Activated T-helper 17 cell treated with anti-CD3 and anti-CD28 coated beads, Interleukin-2, amount 50 U/mL, for 72 hours (primary cell): ENCODE results near the gene TP53I13. TPM values are rescaled to one million over a fixed set of nuclear protein-coding genes. Genes with fewer than 3 reads are reported as not detected.
A peak's percentile ranks its signal among the peaks of the same experiment; 100 is the strongest.

Source experiments
- ATAC-seq: fragments of 150-1000 bp; cut with Tn5 transposase; replicated peaks from 2 replicates; pipeline ENCODE4 v1.10.0; 2021; ENCODE audit warnings: mild to moderate bottlenecking, moderate library complexity
- H3K27ac Mint-ChIP-seq: one replicate; pipeline ENCODE4 v1.8.0; 2022; ENCODE audit warnings: mixed read lengths
- H3K27me3 Mint-ChIP-seq: one replicate; pipeline ENCODE4 v1.8.0; 2022; ENCODE audit warnings: mixed read lengths
- H3K36me3 Mint-ChIP-seq: one replicate; pipeline ENCODE4 v1.8.0; 2022; ENCODE audit warnings: low read depth, mild to moderate bottlenecking, mixed read lengths
- H3K4me1 Mint-ChIP-seq: one replicate; pipeline ENCODE4 v1.8.0; 2022; ENCODE audit warnings: mixed read lengths
- H3K4me3 Mint-ChIP-seq: one replicate; pipeline ENCODE4 v1.8.0; 2022; ENCODE audit warnings: mild to moderate bottlenecking, mixed read lengths
- H3K9me3 Mint-ChIP-seq: one replicate; pipeline ENCODE4 v1.8.0; 2022; ENCODE audit warnings: mixed read lengths
- total RNA-seq, 2 donors: library from RNA; stranded (reverse); gene quantifications; one replicate each; pipeline ENCODE4 v1.2.3, GENCODE V29; 2022

Gene TP53I13
- total RNA-seq, 2 donors from 2014 or later: 45.7 to 58.1 TPM

- H3K27ac Mint-ChIP-seq: no peak overlapping the region
- H3K36me3 Mint-ChIP-seq: peaks cover 5% of the 10 kb centered on the region
- H3K9me3 Mint-ChIP-seq: no peaks in the 10 kb centered on the region
- ATAC-seq: peak; percentile 49
- peak overlapping the region; percentile 82 for H3K4me3 Mint-ChIP-seq
- no peaks in the 10 kb centered on the region for H3K27me3 Mint-ChIP-seq
- H3K4me1 Mint-ChIP-seq: peaks cover 11% of the 10 kb centered on the region
These were observed 23.5 kb downstream of the TP53I13 start for GRCh38 chr17:29591737-29592608.

- H3K4me1 Mint-ChIP-seq: peaks cover 3% of the 10 kb centered on the region
- peak within 1 kb of the TSS; percentile 82 for H3K4me3 Mint-ChIP-seq
- ATAC-seq: peak; percentile 8
- H3K27me3 Mint-ChIP-seq: no peaks in the 10 kb centered on the region
- H3K27ac Mint-ChIP-seq: no peak within 1 kb of the TSS
- H3K9me3 Mint-ChIP-seq: no peaks in the 10 kb centered on the region
- peaks cover 5% of the 10 kb centered on the region for H3K36me3 Mint-ChIP-seq
These were observed 24.5 kb downstream of the TP53I13 start, which contains the start of gene ANKRD13B for GRCh38 chr17:29592850-29593551. Gene ANKRD13B (plus strand): TSS chr17:29593132. CDS start chr17:29593622, 490 bp downstream.

DNA sequence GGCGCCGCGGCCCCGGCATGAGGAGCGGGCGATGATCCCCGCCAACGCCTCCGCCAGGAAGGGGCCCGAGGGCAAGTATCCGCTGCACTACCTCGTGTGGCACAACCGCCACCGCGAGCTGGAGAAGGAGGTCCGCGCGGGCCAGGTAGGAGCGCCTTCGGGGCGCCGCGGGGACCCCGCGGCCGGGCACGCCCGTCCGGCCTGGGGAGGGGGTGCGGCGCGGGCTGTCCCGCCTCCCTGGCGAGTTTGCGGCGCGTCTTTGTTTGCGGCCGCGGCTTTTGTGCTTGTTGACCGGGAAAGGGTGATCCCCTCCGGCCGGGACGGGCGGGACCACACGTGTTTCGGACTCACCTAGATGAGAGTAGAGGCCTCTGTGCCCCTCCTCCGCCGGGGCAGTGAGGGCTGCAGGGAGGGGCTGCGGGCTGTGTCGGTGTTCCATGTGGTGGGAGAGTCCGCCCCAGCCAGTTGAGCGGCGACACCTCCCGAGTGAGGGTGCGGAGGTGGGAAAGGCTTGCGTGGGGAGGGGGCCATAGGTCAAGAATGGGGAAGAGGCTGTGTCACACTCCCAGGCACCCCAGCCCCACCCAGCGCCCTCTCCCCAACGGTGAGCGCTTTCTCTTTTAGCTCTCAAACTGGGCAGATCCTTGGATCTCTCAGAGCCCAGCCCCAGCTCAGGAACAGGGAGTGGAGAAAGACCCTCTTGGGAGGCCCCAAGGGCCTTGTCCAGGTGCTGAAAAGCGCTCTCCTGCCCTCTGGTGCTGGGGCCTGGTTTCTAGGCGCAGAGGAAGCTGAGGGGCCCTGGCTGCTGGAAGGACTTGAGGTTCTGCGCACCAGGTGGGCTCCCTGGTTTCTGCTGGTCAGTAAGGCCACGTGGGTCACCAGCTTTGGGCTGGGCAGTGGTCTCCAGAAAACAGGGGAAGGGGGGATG is 25.4 kb downstream of the TP53I13 start:
- Mint-ChIP-seq H3K4me1 (no peaks in the 10 kb centered on the region), H3K4me3 (peak overlapping the region; percentile 71), H3K9me3 (no peaks in the 10 kb centered on the region), H3K36me3 (no peaks in the 10 kb centered on the region), H3K27ac (no peak overlapping the region), H3K27me3 (no peaks in the 10 kb centered on the region)
- peak; percentile 11 for ATAC-seq

- Mint-ChIP-seq H3K4me1 (no peaks in the 10 kb centered on the region), H3K36me3 (no peaks in the 10 kb centered on the region), H3K27me3 (no peaks in the 10 kb centered on the region), H3K9me3 (no peaks in the 10 kb centered on the region), H3K27ac (no peak overlapping the region), H3K4me3 (peak overlapping the region; percentile 71)
- ATAC-seq: no peak
These were observed 26.1 kb downstream of the TP53I13 start for GRCh38 chr17:29594519-29595090.

DNA sequence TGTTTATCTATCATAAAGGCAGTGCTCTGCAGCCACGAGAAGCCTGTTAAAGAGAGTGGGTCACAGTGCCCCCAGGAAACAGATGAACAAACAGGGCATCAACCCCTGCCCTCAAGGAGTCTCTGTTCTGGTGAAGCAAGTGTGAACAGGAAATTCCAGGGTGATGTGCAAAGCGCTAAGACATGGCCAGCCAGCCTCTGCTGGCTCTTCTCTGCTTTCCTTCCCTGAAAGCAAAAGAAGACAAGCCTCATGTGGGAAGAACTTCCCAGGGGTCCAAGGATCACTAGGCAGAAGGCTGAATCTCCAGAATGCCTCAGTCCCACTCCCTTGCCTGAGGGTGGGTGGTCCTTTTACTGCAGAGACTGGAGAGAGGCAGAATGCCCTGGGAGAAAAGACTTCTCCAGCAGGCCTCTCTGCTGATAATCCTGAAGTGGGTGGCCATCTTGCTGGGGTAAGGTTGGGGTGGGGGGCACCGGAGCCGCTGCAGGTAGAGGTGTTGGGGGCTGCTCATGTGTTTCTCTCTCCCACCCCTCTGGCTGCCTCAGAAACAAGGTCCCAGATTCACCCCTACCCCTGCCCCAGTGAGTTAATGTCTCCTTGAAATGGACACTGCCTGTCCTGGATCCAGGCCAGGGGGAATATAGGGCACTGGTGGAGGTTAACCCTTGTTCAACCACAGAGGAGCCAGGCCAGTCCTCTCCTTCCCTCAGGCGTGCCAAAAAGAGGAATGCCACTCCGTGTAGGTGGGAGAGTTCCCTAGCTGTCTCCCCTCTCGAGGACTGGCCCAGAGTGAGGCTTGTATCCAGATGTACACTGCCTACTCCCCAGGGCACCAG is 26.8 kb downstream of the TP53I13 start:
- Mint-ChIP-seq H3K36me3 (no peaks in the 10 kb centered on the region), H3K4me3 (peak overlapping the region; percentile 71), H3K4me1 (no peaks in the 10 kb centered on the region), H3K27me3 (no peaks in the 10 kb centered on the region), H3K27ac (no peak overlapping the region), H3K9me3 (no peaks in the 10 kb centered on the region)
- no peak for ATAC-seq

- Mint-ChIP-seq H3K4me3 (no peak overlapping the region), H3K9me3 (no peaks in the 10 kb centered on the region), H3K4me1 (no peaks in the 10 kb centered on the region), H3K27me3 (no peaks in the 10 kb centered on the region), H3K36me3 (no peaks in the 10 kb centered on the region), H3K27ac (no peak overlapping the region)
- no peak for ATAC-seq
These were observed 27.7 kb downstream of the TP53I13 start for GRCh38 chr17:29595943-29596774.

DNA sequence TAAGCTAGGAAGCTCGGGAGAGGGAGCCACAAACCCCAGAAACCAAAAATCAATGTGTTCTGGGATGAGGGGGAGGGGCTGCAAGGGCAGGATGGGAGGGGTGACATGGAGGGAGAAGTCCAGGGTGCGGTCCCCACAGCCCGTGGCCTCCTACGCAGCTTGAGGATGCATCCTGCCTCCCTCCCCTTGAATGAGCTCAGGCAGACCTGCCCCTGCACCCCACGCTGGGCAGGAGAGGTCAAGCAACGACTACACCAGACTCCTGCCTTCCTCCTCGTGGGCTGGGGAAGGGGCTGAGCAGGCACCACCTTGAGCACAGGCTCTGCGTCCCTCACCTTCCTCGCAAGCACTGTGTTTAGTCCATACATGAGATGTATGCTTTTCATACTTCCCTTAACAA is 28.3 kb downstream of the TP53I13 start:
- no peaks in the 10 kb centered on the region for H3K36me3 Mint-ChIP-seq
- H3K4me3 Mint-ChIP-seq: no peak overlapping the region
- no peaks in the 10 kb centered on the region for H3K4me1 Mint-ChIP-seq
- no peaks in the 10 kb centered on the region for H3K9me3 Mint-ChIP-seq
- H3K27ac Mint-ChIP-seq: no peak overlapping the region
- no peak for ATAC-seq
- no peaks in the 10 kb centered on the region for H3K27me3 Mint-ChIP-seq

- no peak for ATAC-seq
- H3K27me3 Mint-ChIP-seq: no peaks in the 10 kb centered on the region
- no peaks in the 10 kb centered on the region for H3K36me3 Mint-ChIP-seq
- H3K4me3 Mint-ChIP-seq: no peak overlapping the region
- no peaks in the 10 kb centered on the region for H3K4me1 Mint-ChIP-seq
- H3K9me3 Mint-ChIP-seq: no peaks in the 10 kb centered on the region
- no peak overlapping the region for H3K27ac Mint-ChIP-seq
These were observed 29.1 kb downstream of the TP53I13 start for GRCh38 chr17:29597361-29598172.

DNA sequence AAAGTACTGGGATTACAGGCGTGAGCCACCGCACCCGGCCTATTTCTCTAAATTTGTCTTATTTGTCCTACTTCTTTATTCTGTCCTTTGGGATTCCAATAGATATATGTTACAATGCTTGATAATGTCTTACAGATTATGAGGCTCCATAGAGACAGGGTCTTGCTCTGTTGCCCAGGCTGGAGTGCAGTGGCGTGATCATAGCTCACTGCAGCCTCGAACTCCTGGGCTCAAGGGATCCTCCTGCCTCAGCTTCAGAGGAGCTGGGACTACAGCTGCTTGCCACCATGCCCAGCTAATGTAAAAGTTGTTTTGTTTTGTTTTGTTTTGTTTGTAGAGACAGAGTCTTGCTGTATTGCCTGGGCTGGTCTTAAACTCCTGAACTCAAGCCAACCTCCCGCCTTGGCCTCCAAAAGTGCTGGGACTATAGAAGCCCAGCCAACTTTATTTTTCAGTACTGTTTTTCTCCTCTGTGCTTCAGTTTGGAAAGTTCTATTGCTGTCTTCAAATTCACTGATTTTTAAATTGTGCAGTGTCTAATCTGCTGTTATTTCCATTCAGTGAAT is 34.7 kb downstream of the TP53I13 start:
- no peaks in the 10 kb centered on the region for H3K36me3 Mint-ChIP-seq
- H3K27ac Mint-ChIP-seq: no peak overlapping the region
- ATAC-seq: no peak
- no peaks in the 10 kb centered on the region for H3K27me3 Mint-ChIP-seq
- H3K4me1 Mint-ChIP-seq: no peaks in the 10 kb centered on the region
- no peaks in the 10 kb centered on the region for H3K9me3 Mint-ChIP-seq
- H3K4me3 Mint-ChIP-seq: no peak overlapping the region

GRCh38 chr17:29607557-29608195 is 39.2 kb downstream of the TP53I13 start:
- Mint-ChIP-seq H3K27me3 (no peaks in the 10 kb centered on the region), H3K36me3 (no peaks in the 10 kb centered on the region), H3K9me3 (no peaks in the 10 kb centered on the region), H3K4me1 (no peaks in the 10 kb centered on the region), H3K4me3 (no peak overlapping the region), H3K27ac (no peak overlapping the region)
- ATAC-seq: no peak

DNA sequence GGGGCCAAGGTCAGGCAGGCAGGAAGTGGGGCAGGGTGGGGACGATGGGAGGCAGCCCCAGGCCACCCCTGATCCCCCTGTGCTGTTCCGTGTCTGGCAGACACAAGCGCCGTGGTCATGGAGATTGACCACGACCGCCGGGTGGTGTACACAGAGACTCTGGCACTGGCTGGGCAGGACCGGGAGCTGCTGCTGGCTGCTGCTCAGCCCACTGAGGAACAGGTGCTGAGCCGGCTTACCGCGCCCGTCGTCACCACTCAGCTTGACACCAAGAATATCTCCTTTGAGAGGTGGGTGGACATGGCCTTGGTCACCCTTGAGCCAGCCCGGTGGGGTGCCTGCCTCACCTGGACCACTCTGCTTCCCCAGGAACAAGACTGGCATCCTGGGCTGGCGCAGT is 40.5 kb downstream of the TP53I13 start:
- no peak overlapping the region for H3K4me3 Mint-ChIP-seq
- no peak overlapping the region for H3K27ac Mint-ChIP-seq
- ATAC-seq: no peak
- no peaks in the 10 kb centered on the region for H3K4me1 Mint-ChIP-seq
- no peaks in the 10 kb centered on the region for H3K36me3 Mint-ChIP-seq
- no peaks in the 10 kb centered on the region for H3K9me3 Mint-ChIP-seq
- no peaks in the 10 kb centered on the region for H3K27me3 Mint-ChIP-seq
